Putamen (tissue), 1 donor: Measurements from ENCODE around the gene SCG3.
"Not testable (repeated sequence)": the region's sequence is repeated elsewhere in the genome, so short reads cannot be mapped to it uniquely, and the experiment has no call there.

Experiments used
- DNase-seq: peaks from one replicate; pipeline ENCODE4 v3.0.0-alpha.2; 2016; ENCODE audit warnings: low spot score

The SCG3 gene

GRCh38 chr15:51681303-51681963, at the start of gene SCG3:
SCG3 (plus strand) TSS chr15:51681503; CDS start chr15:51681756, 253 bp downstream.
- peak; percentile 84 for DNase-seq

DNA sequence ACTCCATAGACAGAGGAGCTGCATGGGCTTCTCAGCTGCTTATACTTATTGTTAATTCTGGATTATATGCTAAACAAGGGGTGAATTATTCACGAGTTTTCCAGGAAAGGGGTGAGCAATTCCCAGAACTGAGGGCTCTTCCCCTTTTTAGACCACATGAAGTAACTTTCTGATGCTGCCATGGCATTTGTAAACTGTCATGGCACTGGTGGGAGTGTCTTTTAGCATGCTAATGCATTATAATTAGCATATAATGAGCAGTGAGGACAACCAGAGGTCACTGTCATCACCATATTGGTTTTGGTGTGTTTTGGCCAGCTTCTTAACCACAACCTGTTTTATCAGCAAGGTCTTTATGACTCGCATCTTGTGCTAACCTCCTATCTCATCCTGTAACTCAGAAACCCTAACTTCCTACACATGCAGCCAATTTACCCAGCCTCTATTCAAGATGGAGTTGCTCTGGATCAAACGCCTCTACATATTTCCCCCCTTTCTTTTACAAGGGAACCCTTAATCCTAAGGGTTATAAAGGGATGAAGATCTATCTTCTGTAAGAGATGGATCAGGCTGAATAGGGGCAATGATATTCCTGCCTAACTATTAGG, 46.6 kb upstream of the SCG3 start:
- no peak for DNase-seq

DNA sequence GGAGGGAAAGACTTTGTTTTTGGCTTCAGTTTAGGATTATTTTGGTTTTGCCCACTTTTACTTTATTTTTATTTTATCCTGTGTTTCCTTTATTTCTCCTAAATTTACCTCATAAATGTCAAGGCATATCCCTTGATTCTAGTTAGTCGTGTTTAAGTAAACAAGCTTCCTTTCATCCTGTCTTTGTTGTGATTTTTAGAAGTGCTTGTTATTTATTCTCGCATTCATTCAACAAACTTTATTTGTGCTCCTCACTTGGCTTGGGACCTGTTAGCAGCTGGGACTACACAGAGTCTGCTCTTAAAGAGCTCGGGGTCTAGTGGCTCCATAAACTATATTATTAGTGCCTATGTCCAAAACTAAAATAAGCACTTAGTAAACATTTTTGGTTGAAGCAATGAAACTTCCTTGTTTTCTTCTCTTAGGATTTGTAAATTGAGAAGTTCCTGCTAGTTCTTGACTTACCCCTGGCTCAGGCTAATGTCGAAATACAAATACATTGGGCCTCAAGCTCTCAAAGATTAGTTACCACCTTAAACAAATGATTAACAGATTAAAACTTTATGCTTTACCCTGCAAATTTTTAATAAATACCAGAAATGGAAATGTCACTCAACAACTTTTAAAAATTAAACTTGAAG, 39.7 kb upstream of the SCG3 start:
- no peak for DNase-seq

GRCh38 chr15:51642696-51643095, 38.6 kb upstream of the SCG3 start:
- no peak for DNase-seq

DNA sequence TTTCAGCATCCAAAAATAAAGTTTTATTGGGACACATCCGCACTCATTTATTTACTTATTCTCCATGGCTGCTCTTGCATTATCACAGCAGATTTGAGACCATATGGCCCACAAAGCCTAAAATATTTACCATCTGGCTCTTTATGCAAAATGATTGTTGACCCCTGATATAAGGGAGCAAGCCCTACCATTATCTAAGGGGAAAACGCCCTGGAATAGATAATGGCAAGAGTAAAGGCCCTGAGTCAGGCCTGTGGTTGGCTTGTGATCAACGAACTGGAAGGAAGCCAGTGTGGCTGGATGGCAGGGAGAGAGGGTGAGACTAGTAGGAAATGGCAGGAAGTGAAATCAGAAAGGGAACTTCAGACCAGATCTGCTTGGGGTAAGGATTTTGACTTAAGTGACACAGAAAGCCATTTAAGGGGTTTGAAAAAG, 34.2 kb upstream of the SCG3 start:
- peak; percentile 45 for DNase-seq

DNA sequence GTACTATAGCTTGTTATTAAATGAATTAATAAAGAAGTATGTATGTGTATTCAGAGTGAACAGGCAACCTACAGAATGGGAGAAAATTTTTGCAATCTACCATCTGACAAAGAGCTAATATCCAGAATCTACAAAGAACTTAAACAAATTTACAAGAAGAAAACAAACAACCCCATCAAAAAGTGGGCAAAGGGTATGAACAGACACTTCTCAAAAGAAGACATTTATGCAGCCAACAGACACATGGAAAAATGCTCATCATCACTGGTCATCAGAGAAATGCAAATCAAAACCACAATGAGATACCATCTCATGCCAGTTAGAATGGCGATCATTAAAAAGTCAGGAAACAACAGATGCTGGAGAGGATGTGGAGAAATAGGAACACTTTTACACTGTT, 33.2 kb upstream of the SCG3 start:
- not testable (repeated sequence) for DNase-seq

GRCh38 chr15:51648643-51649042, 32.7 kb upstream of the SCG3 start:
- DNase-seq: not testable (repeated sequence)

DNA sequence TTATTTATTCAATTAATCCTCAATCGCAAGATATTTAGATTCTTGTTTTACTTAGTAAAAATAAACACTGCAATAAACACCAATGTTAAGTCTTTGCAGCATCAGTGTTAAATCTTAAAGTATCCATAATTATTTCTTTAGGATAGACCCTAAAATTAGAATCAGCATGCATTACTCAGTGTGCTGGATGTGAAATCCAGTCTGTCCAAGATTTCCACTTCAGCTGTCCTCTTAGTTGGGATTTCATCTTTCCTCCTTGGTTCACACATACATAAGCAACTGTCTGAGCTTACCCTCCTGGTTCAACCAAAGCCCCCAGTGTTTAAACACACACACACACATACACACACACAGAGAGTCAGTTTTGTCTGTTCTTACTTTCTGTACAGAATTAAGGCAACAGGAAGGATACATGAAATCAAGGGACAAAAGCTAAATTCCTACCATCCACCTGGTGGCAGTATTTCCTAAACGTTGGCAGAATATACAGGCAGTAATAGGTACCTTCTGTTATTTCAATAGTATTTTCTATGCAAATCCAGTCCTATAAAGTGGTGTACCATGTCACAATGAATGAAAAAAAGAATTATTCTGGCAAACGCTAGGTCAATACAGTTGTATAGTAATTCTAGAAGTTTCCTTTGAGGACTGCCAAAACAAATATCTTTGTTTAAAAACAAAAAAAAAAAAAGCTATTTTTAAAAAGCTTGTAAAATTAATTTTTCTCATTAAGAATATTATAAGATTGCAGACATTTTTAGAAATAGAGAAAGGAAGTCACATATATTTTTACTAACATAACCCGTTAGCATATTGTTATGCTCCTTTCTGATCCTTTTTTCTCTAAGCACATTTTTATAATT, 31.4 kb upstream of the SCG3 start:
- DNase-seq: peak; percentile 71

DNA sequence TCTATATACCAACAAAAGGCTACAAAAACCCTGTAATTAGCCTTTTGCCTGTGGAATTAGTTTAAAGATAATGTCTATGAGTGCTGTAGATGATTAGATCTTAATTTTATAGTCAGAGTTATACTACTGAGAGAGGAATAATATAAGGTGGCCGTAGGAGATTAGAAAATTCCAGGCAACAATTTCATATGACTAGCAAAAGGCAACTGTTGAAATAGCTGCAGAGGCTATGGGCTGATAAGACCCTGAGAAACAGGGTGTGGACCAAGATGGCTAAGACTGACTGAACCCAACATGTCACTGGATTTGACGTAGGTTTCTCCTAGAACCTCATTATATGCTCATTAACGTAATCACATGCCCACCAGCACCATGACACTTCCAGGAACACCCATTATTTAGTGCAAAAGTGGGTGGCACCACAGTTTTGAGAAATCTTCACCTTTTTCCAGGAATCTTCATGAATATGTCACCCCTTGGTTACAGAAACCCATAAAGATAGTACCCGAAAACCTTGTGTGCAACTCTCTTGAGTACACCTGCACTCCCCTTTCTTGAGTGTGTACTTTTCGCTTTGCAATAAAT, 29.1 kb upstream of the SCG3 start:
- no peak for DNase-seq

DNA sequence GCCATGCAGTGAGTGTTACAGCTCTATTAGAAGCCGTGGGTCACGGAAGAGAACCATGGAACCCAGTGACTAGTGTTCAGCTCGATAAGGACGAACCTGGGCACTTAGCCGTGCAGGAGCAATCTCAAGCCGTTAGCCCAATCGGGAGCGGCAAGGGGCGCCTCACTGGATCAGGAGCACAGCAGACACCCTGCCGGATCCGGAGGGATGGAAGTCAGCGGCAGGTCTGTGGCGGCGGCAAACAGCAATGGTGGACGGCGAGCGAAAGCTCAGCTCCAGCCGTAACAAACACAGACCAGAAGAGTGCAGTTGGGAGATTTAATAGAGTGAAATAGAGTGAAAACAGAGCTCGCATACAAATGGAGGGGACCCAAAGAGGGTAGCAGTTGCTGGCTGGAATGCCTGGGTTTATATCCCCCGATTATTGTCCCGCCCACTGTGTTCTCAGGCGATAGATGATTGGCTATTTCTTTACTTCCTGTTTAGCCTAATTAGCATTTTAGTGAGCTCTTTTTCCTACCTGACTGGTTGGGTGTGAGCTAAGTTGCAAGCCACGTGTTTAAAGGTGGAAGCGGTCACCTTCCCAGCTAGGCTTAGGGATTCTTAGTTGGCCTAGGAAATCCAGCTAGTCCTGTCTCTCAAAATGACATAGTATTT, 25.8 kb upstream of the SCG3 start:
- not testable (repeated sequence) for DNase-seq

- no peak for DNase-seq
Observed at GRCh38 chr15:51658664-51659063, 22.6 kb upstream of the SCG3 start.

- no peak for DNase-seq
Observed at GRCh38 chr15:51661072-51661471, 20.2 kb upstream of the SCG3 start.

DNA sequence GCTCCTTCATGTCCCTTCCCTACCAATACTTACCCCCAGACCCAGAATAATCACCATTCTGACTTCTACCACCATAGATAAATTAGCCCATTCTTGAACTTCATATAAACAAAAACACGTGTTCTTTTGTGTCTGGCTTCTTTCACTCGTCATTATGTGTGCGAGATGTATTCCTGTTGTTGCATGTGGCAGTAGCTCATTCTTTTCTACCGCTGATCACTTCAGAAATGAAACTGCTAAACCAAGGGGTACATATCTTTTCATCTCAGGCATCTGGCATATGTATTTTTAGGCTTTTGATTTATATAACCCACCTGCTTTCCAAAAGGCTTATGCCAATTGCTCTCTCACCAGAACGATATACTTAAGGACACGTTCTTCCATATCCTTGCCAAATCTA, 13.8 kb upstream of the SCG3 start:
- DNase-seq: no peak

DNA sequence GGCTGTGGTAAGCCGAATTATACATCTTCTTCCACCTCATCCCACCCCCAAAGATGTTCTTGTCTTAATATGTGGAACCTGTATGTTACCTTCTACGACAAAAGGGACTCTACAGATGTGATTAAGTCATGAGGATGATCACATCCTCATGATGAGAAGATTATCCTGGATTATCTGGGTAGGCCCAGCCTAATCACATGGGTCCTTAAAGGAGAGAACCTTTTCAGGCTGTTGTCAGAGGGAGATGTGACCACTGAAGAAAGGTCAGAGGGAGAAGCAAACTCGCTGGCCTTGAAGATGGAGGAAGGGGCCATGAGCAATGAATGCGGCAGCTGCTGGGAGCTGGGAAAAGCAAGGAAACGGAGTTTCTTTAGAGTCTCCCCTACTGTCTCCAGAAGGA, 12.9 kb upstream of the SCG3 start:
- DNase-seq: no peak

DNA sequence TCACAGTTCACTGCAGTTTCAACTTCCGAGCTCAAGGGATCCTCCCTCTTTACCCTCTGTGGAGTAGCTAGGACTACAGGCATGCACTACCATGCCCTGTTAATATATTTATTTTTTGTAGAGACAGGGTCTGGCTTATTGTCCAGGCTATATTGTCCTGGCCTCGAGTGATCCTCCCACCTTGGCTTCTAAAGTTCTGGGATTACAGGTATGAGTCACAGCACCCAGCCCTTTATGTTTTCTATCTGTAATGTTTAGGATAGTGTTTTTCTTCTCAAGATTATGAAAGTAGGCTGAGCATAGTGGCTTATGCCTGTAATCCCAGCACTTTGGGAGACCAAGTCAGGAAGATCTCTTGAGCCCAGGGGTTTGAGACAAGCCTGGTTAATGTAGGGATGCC, 11.9 kb upstream of the SCG3 start:
- no peak for DNase-seq

- DNase-seq: peak; percentile 3
Observed at GRCh38 chr15:51672155-51672687, 9.1 kb upstream of the SCG3 start.

DNA sequence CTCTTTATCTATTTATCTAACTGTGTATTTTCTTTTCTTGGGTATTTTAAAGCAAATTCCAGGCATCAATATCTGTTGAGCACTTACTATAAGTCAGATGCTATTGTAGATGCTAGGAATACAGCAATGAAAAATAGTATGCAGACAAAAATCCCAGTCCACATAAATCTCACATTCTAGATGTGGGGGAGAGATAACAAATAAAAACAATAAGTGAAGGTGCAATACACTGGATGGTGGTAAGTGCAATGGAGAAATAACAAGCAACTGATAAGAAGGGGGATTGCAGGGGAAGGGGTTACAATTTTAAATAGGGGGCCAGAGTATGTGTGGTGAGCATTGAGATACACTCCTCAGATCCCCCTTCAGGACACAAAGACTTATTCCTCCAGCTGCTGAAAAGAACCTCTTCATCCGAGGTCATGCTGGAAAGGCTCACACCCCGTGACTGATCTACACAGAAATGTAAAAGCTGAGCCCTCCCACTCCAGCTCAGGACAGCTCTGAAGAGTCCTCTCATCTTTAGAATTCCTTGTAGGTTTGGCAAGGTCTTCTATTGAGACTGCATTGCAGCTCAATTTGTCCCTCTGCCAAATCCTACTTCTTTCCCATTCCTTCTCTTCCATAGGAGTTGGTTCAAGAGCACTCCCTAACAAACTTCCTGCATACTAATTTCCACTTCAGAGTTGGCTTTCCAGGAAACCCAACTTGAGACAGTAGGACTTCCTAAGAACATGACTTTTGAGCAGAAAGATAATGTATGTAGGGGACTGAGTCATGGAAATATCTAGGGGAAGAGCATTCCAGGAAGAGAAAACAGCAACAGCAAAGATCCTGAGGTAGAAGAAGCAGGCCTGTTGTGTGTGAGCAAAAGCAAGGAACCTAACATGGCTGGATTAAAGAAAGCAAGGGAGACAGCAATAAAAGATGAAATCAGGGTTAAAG, 8.1 kb upstream of the SCG3 start:
- DNase-seq: no peak

DNA sequence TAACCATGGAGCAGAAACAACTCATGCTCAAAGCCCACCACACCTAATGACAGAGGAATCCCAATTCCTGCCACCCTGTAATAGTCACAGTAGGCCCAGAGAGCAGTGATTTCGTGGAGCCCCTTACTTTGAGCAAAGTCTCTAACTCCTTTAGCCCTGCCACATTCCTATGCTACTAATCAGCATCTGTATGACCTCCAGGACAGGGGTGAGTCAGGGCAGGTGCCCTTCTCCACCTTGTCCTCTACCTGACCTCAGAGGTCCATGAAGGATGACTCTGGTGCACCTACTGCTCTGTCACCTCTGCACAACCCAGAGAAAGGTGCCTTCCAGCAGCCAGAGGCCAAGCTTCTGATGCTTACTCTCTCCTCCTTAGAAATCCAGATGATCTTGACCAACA, 6.1 kb upstream of the SCG3 start:
- no peak for DNase-seq

DNA sequence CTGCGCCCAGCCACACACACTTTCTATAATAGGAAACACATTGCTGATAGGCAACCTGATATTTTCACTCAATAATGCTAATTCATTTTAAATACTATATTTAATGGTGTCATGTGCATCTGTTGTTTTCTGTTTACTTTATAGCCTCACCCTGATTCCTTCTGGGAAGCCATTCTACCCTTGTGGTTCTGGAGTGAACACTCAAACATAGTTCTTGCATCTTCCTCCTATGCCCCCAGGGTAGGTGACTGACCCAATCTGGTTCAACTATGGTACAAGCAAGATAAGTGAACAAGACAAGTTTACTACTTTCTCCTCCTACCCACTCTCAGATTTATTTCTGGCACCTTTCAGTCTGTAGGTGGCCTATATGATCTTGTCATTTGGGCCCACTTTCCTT, 4.3 kb upstream of the SCG3 start:
- no peak for DNase-seq

GRCh38 chr15:51677452-51677851, 3.9 kb upstream of the SCG3 start:
- peak; percentile 7 for DNase-seq
